ENCODE measurements around the gene TMEM41A. TPM values are rescaled to one million over a fixed set of nuclear protein-coding genes. Genes with fewer than 3 reads are reported as not detected.
"Not testable (repeated sequence)": the region's sequence is repeated elsewhere in the genome, so short reads cannot be mapped to it uniquely, and the experiment has no call there.

TMEM41A gene
- total RNA-seq, 2 experiments from 2014 or later = 20.9 to 23.7 TPM

DNA sequence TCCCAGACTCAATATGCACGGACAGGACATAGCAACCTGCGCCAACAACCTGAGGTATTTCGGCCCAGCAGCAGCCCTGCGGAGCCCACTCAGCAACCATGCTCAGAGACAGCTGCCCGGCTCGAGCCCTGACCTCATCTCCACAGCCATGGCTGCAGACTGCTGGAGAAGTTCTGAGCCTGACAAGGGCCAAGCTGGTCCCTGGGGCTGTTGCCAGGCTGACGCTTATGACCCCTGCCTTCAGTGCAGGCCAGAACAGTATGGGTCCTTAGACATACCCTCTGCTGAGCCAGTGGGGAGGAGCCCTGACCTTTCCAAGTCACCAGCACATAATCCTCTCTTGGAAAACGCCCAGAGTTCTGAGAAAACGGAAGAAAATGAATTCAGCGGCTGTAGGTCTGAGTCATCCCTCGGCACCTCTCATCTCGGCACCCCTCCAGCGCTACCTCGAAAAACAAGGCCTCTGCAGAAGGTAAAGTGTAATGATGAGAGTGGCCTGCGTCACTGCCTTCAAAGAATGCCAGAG, 25.5 kb downstream of the TMEM41A start:
- no peaks in the 10 kb centered on the region for H3K9me3 Mint-ChIP-seq
- no peak overlapping the region for H3K4me3 Mint-ChIP-seq
- no peak overlapping the region for H3K27ac Mint-ChIP-seq
- no peaks in the 10 kb centered on the region for H3K27me3 Mint-ChIP-seq
- POLR2A ChIA-PET = no interaction called here
- peaks cover 8% of the 10 kb centered on the region for H3K36me3 Mint-ChIP-seq
- ATAC-seq (ENCODE audit: low read depth) (no peak), DNase-seq (no peak)
- H3K4me1 Mint-ChIP-seq = no peaks in the 10 kb centered on the region

DNA sequence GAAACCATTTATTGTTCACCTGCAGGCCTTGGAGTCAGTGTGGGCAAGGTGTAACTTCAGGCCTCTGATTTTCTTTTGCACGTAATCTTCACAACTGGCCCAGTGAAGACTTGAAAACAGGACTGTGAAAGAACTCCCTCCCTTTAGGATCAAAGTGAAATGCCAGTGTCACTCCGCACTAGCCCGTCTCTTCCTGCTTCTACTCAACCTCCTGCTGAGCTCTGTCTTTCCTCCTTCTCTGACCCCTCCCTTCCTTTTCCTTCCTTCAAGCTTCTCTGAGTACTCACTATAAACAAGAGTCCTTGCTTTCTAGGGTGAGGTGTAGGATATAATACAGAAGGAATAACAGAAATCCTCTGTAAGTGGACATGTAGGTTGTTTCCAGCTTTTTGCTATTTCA, 28.5 kb downstream of the TMEM41A start:
- Mint-ChIP-seq H3K4me1 (no peaks in the 10 kb centered on the region), H3K27me3 (no peaks in the 10 kb centered on the region), H3K4me3 (no peak overlapping the region), H3K9me3 (no peaks in the 10 kb centered on the region), H3K36me3 (peaks cover 5% of the 10 kb centered on the region), H3K27ac (no peak overlapping the region)
- no peak for ATAC-seq (ENCODE audit: low read depth)
- DNase-seq = no peak
- POLR2A ChIA-PET = no interaction called here

DNA sequence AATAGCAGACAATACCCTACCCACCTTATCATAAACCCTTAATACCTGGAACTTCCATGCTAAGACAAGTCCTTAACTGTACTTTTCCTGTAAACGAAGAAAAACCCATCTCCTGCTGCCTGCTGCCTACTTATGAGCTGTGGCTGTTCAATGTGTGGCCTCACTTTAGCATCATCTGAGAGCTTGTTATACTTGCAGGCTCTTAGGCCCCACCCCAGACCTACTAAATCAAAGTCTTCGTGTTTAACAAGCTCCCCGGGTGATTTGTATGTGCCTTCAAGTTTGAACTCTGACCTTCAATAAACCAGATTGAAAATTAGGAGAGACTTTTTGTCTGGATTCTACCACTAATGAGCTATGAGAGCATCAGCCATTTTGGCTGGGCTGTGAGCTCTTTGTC, 29.3 kb downstream of the TMEM41A start:
- ATAC-seq (ENCODE audit: low read depth) = no peak
- H3K4me1 Mint-ChIP-seq = no peaks in the 10 kb centered on the region
- H3K9me3 Mint-ChIP-seq = no peaks in the 10 kb centered on the region
- no peaks in the 10 kb centered on the region for H3K27me3 Mint-ChIP-seq
- H3K27ac Mint-ChIP-seq = no peak overlapping the region
- DNase-seq = no peak
- no peak overlapping the region for H3K4me3 Mint-ChIP-seq
- peaks cover 5% of the 10 kb centered on the region for H3K36me3 Mint-ChIP-seq
- POLR2A ChIA-PET = no interaction called here

DNA sequence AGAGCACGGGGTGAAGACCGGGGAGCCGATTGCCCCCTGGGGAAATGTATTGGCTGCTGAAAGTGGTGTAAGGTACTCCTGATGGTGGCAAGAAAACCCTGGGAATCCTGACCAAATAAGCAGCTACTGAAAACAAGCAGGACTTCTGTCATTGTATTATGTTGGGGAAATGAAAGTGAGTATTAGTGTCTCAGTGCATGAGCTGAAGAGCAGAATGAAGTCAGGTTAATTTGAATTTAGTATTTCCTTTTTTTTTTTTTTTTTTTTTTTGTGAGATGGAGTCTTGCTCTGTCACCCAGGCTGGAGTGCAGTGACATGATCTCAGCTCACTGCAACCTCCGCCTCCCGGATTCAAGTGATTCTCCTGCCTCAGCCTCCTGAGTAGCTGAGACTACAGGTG, 32.7 kb downstream of the TMEM41A start:
- not testable (repeated sequence) for H3K4me1 Mint-ChIP-seq; H3K9me3 Mint-ChIP-seq; H3K36me3 Mint-ChIP-seq; H3K4me3 Mint-ChIP-seq; H3K27ac Mint-ChIP-seq; H3K27me3 Mint-ChIP-seq; ATAC-seq (ENCODE audit: low read depth); DNase-seq
- POLR2A ChIA-PET = interaction anchor here (0.7 kb wide), 1 partner anchor 93 kb away, joined by 5 read pairs; no protein-coding TSS in a partner anchor

DNA sequence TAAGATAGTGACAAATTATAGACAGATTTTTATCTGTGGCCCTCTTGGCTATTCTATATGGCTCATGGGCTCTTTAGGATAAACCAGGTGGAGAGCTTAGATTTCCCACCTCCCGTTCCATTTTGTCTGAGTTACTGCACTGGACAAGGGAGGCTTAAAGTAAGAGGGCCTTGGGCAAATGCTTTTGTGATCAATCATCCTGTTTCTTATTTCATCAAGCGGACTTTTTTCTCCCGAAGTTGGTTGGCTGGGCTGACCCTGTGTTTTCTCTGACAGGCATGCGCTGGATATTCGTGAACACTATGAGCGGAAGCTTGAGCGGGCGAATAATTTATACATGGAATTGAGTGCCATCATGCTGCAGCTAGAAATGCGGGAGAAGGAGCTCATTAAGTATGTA, 33.4 kb downstream of the TMEM41A start:
- no peaks in the 10 kb centered on the region for H3K36me3 Mint-ChIP-seq
- no peak overlapping the region for H3K4me3 Mint-ChIP-seq
- DNase-seq = no peak
- POLR2A ChIA-PET = no interaction called here
- no peaks in the 10 kb centered on the region for H3K27me3 Mint-ChIP-seq
- no peak for ATAC-seq (ENCODE audit: low read depth)
- H3K9me3 Mint-ChIP-seq = no peaks in the 10 kb centered on the region
- H3K27ac Mint-ChIP-seq = no peak overlapping the region
- H3K4me1 Mint-ChIP-seq = no peaks in the 10 kb centered on the region

DNA sequence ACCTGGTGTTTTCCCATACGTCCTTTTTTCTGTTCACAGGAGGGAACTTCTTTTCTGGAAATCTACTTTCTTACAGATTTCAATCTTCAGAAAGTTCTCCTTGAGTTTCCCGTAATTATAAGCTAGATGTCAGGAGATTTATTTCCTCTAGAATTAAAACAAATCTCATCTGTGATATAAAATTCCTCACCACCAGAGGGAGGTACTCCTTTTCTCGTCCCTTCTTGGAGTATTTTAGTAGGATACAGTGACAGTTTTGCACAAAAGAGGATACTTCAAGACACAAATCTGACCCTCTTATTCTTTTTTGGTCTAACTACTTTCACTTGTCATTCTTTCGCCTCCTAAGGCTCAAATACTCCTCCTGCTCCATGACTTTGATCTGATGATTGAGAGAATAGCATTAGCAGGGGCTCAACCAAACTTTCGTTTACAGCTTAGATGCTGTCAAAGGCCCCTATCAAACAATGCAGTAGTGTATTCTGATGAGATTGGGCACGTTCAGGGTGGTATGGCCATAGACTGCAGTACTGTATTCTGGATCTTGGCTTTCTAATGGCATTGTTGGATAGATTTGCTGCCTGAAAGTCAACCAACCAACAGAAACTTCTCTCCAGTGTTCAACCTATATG, 38.0 kb downstream of the TMEM41A start:
- POLR2A ChIA-PET = no interaction called here
- Mint-ChIP-seq H3K9me3 (no peaks in the 10 kb centered on the region), H3K4me1 (no peaks in the 10 kb centered on the region), H3K27ac (no peak overlapping the region), H3K36me3 (no peaks in the 10 kb centered on the region), H3K4me3 (no peak overlapping the region), H3K27me3 (no peaks in the 10 kb centered on the region)
- ATAC-seq (ENCODE audit: low read depth) (no peak), DNase-seq (no peak)

DNA sequence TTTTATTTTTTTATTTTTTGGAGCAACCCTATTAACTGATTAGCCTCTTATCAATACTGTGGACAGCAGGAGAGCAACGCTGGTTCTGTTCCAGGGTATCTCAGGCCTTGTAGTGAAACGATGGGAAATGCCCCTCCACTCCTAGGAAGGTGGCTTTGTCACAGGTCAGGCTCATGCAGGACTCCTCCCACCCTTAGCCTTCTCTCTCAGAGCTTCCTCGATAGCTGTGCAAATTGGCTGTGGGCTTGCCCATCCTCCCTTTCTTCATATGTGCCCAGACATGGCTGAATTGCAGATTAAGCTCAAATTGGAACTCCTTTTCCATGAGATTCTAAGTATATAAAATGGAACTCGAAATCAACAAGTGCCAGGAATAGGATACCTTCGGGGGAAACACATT, 38.5 kb downstream of the TMEM41A start:
- no peak overlapping the region for H3K4me3 Mint-ChIP-seq
- no peak overlapping the region for H3K27ac Mint-ChIP-seq
- POLR2A ChIA-PET = no interaction called here
- H3K4me1 Mint-ChIP-seq = no peaks in the 10 kb centered on the region
- H3K36me3 Mint-ChIP-seq = no peaks in the 10 kb centered on the region
- no peaks in the 10 kb centered on the region for H3K9me3 Mint-ChIP-seq
- ATAC-seq (ENCODE audit: low read depth) (no peak), DNase-seq (no peak)
- no peaks in the 10 kb centered on the region for H3K27me3 Mint-ChIP-seq

DNA sequence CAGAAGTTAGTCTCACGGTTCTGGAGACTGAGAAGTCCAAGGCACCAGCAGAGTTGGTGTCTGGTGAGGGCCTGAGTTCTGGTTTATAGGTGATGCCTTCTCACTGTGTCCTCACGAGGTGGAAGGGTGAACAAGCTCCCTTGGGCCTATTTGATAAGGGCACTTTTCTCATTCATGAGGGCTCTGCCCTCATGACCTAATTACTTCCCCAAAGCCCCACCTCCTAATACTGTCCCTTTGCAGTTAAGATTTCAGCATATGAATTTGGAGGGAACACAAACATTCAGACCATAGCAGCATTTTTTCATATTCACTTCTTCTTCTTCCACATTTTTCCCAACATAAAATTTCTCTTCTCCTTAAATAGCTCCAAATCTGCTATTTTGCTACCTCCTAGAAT, 41.5 kb downstream of the TMEM41A start:
- H3K27ac Mint-ChIP-seq = no peak overlapping the region
- no peaks in the 10 kb centered on the region for H3K36me3 Mint-ChIP-seq
- no peak overlapping the region for H3K4me3 Mint-ChIP-seq

DNA sequence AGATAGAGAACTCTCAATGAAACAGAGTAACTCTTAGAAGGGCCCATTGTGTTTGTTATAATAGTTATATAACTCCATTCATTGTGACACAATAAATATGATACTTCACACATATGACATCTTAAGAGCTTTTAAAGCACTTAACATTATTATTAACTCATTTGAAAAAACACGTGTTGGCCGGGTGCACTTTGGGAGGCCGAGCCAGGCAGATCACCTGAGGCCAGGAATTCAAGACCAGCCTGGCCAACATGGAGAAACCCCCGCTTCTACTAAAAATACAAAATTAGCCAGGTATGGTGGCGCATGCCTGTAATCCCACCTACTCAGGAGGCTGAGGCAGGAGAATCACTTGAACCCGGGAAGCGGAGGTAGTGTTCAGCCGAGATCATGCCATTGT, 47.4 kb downstream of the TMEM41A start:
- H3K27me3 Mint-ChIP-seq; DNase-seq; POLR2A ChIA-PET; H3K36me3 Mint-ChIP-seq; ATAC-seq (ENCODE audit: low read depth); H3K4me3 Mint-ChIP-seq; H3K9me3 Mint-ChIP-seq; H3K27ac Mint-ChIP-seq; H3K4me1 Mint-ChIP-seq: not testable (repeated sequence)

More for the DNA sequence above, 41.5 kb downstream of the TMEM41A start:
- no peaks in the 10 kb centered on the region for H3K4me1 Mint-ChIP-seq
- ATAC-seq (ENCODE audit: low read depth) (no peak), DNase-seq (no peak)
- no peaks in the 10 kb centered on the region for H3K27me3 Mint-ChIP-seq
- POLR2A ChIA-PET = no interaction called here
- H3K9me3 Mint-ChIP-seq = no peaks in the 10 kb centered on the region

DNA sequence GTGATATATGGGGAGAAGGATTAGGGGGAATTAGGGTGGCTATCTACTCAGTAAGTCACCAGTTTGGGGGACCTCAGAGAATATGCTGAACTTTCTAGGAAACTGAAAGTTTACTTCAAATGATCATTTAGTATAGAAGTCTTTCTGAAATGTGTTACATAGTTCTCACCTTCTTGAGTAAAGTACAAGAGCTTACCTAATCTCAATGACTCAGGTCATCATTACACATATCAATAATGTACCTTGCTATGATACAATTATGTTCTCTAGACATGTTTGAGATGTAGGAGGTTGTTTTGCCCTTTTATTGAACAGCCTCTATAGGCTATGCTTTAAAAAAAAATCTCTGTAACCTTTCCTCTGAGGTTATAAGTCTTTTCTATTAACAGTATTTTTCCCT, 50.7 kb downstream of the TMEM41A start:
- Mint-ChIP-seq H3K27ac (no peak overlapping the region), H3K27me3 (peaks cover 5% of the 10 kb centered on the region), H3K4me1 (no peaks in the 10 kb centered on the region), H3K9me3 (no peaks in the 10 kb centered on the region), H3K4me3 (no peak overlapping the region), H3K36me3 (no peaks in the 10 kb centered on the region)
- POLR2A ChIA-PET = no interaction called here
- DNase-seq (no peak), ATAC-seq (ENCODE audit: low read depth) (no peak)

DNA sequence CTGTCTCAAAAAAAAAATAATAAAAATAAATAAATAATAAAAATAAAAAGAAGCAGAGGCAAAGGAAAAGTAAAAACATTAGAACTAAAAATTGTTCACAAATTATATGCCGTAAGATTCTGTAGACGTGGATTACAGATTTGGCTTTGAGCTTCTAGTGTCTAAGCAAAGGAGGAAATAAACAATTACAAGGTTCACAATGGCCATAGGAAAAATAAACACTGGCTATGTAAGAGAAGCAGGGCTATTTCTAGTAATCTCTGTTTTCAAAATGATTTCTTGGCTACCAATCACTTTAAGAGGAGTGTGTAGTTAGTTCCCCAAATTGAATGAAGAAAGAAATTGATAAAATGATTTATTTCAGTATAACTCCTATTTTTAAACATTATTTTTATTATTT, 54.5 kb downstream of the TMEM41A start:
- H3K27ac Mint-ChIP-seq = no peak overlapping the region
- H3K4me3 Mint-ChIP-seq = no peak overlapping the region
- ATAC-seq (ENCODE audit: low read depth) (no peak), DNase-seq (no peak)
- POLR2A ChIA-PET = no interaction called here
- H3K36me3 Mint-ChIP-seq = no peaks in the 10 kb centered on the region
- no peaks in the 10 kb centered on the region for H3K9me3 Mint-ChIP-seq
- H3K4me1 Mint-ChIP-seq = no peaks in the 10 kb centered on the region
- peaks cover 5% of the 10 kb centered on the region for H3K27me3 Mint-ChIP-seq

DNA sequence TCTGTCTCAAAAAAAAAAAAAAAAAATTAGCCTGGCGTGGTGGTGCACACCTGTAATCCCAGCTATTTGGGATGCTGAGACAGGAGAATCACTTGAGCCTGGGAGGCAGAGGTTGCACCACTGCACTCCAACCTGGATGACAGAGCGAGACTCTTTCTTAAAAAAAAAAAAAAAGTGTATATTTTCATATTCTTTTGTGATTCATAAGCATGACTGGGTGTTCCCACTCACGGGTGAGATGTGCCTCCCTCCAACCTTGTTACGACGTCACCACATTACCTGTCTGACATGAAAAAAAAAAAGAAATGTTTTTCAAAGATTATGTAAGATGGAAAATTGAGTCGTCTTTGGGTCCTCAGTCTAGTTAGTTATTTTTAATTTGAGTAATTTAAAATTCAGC, 56.8 kb downstream of the TMEM41A start:
- no peak overlapping the region for H3K27ac Mint-ChIP-seq
- no peaks in the 10 kb centered on the region for H3K4me1 Mint-ChIP-seq
- ATAC-seq (ENCODE audit: low read depth) (no peak), DNase-seq (no peak)
- H3K36me3 Mint-ChIP-seq = no peaks in the 10 kb centered on the region
- POLR2A ChIA-PET = no interaction called here
- H3K27me3 Mint-ChIP-seq = no peaks in the 10 kb centered on the region
- H3K9me3 Mint-ChIP-seq = no peaks in the 10 kb centered on the region
- H3K4me3 Mint-ChIP-seq = no peak overlapping the region

DNA sequence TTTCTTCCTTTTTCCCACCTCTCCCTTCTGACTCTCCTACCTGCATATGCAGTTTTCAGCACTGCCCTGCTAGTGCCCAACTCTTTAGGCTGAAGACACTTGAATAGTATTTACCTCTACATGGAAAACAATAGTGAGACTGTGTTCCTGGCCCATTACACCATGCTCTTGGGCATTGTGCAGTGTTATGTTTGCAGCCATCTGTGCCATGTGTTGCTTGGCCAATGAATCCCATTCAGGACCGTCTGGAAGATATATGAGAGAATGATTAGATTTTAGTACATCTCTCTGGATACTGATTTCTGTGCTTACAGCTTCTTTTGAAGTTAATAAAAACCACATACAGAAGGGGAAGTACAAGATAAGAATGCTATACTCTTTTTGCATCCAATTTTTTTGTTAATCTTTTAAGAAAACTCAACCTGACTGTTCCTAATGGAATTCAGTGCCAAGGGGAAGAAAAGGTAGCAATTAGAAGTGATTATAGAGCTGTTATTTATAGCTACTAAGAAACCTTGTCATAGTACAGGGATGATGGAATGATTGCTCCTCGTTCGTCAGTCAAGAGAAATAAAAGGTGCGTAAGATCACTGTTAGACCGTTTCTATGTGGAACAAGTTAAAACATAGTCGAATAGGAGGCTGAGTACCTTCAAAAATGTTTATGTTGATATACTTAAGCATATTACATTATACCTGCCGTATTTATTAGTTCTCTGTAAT, 58.9 kb downstream of the TMEM41A start:
- POLR2A ChIA-PET = no interaction called here
- Mint-ChIP-seq H3K27ac (no peak overlapping the region), H3K4me1 (no peaks in the 10 kb centered on the region), H3K4me3 (no peak overlapping the region), H3K9me3 (no peaks in the 10 kb centered on the region), H3K36me3 (no peaks in the 10 kb centered on the region), H3K27me3 (no peaks in the 10 kb centered on the region)
- ATAC-seq (ENCODE audit: low read depth) = no peak
- DNase-seq = no peak
